IPS DF 4.7 (cell line): Measurements from ENCODE around the gene CHRNA5.
A peak's percentile ranks its signal among the peaks of the same experiment; 100 is the strongest.
"Not testable (repeated sequence)": the region's sequence is repeated elsewhere in the genome, so short reads cannot be mapped to it uniquely, and the experiment has no call there.

Source experiments
- DNase-seq: peaks from one replicate; pipeline ENCODE4 v3.0.0-alpha.2; 2013; ENCODE audit warnings: low spot score; ENCODE audit errors: extremely low read depth

CHRNA5 gene

GRCh38 chr15:78565951-78566774, 843 bp downstream of the CHRNA5 start:
- no peak for DNase-seq

DNA sequence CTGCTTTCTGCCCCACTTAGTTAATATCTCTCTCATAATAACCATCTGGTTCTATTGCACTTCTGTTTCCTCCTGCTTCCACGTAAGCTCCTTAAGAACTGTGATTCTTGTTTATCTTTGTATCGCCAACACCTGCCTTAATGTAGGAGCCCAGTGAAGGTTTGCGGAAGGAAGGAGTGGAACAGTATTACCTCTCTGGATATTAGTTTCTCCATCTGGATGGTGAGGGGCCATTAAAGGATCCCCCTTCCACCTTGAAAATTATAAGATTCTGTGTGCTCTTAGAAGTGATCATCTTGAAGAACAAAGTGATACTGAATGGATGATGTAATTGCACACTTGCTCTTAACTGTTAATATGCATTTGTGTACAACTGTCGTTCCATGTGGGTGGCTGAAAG, 2.2 kb downstream of the CHRNA5 start:
- no peak for DNase-seq

DNA sequence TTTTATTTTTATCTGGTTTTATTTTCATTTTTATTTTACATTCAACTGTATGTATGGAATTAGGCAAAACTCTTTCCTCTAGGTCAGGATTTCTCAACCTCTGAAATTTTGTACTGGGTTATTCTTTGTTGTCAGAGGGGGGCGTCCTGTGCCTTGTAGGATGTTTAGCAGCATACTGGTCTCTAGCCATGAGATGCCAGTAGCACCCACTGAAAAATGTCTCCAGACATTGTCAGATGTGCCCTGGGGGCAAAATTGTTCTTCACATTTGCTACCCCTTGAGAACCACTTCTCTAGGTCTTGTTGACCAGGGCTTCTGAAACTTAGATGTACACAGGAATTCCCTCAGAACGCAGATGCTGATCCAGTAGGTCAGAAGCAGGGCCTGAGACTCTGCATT, 5.4 kb downstream of the CHRNA5 start:
- no peak for DNase-seq

- DNase-seq, result no peak
These were observed 6.1 kb downstream of the CHRNA5 start for GRCh38 chr15:78571382-78571781.

GRCh38 chr15:78573416-78573815, 8.1 kb downstream of the CHRNA5 start:
- no peak for DNase-seq

- no peak for DNase-seq
These were observed 9.6 kb downstream of the CHRNA5 start for GRCh38 chr15:78574944-78575343.

DNA sequence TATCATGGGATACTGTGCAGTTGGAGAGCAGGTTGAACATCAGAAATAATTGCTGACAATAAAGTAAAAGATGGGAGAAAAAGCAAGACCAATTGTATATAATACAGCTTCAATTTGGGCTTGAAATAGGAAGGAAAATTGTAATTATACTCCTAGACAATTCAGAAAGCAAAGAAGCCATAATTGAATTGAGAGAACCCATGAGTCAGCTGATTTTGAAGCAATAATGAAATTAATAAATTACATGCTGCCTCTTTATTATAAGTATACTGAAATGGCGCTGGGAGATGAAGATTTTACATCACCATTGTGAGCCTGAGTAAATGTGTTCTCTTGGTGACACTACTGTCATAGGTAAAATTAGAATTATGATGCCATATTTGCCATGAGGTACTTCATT, 32.3 kb downstream of the CHRNA5 start:
- DNase-seq, result no peak

DNA sequence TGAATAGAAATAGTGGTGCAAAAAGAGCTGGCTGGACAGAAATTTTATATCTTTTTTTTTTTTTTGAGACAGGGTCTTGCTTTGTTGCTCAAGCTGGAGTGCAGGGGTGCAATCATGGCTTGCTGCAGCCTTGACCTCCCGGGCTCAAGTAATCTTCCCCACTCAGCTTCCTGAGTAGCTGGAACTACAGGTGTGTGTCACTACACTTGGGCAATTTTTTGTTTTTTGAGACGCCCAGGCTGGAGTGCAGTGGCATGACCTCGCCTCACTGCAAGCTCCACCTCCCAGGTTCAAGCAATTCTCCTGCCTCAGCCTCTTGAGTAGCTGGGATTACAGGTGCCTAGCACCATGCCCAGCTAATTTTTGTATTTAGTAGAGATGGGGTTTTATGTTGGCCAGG, 33.0 kb downstream of the CHRNA5 start:
- no peak for DNase-seq

DNA sequence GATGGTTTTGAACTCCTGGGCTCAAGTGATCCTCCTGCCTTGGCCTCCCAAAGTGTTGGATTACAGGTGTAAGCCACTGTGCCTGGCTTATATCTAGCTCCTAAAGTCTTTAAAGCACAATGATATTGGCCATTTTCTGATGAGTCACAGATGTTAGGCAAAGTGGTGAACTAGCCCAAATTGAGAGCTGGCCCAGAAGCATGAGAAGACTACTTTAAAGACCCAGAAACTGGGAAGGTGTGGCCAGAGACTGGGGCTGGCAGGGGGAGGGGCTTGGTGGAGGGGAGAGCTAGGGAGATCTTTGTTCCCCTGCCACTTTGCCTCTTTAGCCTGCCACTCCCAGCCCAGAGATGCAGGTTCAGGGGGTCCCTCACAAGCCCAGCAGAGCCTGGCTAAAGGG, 33.9 kb downstream of the CHRNA5 start:
- DNase-seq, result no peak

- DNase-seq, result no peak
These were observed 38.1 kb downstream of the CHRNA5 start for GRCh38 chr15:78603467-78603866.

- no peak for DNase-seq
These were observed 39.1 kb downstream of the CHRNA5 start for GRCh38 chr15:78604420-78604819.

- DNase-seq, result no peak
These were observed 39.9 kb downstream of the CHRNA5 start for GRCh38 chr15:78605201-78605600.

DNA sequence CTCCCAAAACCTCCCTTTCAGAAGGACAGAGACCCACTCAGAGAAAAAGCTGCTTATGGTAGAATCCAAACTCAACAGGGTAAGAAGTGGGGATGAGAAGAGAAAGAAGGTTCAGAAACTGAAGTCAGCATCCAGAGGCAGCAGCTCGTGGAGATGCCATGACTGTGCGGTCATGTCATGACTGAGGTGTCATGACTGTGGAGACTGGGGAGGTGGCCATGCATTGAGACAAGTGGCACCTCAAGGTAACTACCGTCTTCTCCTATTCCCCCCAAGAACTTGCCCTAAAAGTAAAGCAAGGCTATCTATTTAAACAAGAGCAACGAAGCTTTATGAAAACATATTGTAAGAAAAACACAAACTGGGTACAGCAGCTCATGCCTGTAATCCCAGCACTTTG, 40.4 kb downstream of the CHRNA5 start:
- no peak for DNase-seq

DNA sequence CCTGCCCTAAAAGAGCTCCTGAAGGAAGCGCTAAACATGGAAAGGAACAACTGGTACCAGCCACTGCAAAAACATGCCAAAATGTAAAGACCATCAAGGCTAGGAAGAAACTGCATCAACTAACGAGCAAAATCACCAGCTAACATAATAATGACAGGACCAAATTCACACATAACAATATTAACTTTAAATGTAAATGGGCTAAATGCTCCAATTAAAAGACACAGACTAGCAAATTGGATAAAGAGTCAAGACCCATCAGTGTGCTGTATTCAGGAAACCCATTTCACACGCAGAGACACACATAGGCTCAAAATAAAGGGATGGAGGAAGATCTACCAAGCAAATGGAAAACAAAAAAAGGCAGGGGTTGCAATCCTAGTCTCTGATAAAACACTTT, 44.2 kb downstream of the CHRNA5 start:
- DNase-seq, result not testable (repeated sequence)

DNA sequence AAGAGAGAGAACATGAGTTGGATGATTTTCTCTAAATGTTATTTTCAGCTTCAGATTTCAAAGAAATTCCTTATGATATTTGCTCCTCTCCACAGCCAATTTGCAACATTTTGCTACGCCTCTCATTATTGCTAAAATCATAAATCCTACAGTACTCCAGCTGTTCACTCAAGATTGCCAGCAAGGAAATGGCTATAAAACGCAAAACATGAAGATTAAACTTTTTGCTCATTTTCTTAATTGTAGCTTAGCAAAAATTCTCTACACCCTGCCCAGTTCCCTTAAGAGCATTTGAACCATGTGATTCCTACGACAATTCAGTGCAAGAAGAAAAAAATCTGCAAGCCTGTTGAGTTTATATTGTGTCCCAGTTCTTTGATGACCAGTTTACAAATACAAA, 48.7 kb downstream of the CHRNA5 start:
- no peak for DNase-seq

DNA sequence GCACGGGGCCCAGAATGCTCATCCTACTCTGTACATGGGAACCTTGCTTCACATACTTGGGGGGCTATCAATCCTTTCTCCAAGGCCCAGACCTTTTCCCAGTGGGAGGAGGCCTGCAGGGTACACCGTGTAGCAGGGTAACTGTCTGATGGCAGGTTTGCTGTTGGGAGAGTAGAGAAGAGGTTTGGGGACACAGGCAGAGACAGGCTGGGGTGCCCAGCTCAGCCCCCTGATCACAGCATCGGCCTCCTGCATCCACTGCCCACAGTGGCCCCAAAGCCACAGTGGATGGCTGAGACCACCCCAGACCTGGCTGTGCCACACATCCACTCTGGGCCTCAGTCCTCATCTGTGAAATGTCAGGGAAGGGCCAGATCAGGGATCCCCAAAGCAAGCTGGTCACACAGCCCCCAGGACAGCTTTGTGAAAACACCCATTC, 49.9 kb downstream of the CHRNA5 start:
- no peak for DNase-seq

DNA sequence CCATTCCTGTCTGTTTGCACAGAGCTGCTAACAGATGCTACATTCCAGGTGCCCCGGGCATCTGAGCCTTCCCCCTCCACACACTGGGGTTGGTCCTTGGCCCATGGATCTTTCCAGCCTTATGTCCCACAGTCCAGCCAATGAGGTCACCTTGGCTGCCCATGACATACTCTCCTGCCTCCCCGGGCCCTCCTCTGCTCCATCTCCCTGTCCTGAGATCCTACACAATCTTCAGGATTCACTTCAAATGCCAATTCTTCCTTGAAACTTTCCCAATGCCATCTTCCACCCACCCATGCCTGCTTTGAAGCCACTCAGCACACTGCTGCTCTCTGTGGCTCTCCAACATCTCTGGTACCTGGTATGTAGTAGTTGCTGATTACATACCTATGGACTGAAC, 51.2 kb downstream of the CHRNA5 start:
- no peak for DNase-seq

DNA sequence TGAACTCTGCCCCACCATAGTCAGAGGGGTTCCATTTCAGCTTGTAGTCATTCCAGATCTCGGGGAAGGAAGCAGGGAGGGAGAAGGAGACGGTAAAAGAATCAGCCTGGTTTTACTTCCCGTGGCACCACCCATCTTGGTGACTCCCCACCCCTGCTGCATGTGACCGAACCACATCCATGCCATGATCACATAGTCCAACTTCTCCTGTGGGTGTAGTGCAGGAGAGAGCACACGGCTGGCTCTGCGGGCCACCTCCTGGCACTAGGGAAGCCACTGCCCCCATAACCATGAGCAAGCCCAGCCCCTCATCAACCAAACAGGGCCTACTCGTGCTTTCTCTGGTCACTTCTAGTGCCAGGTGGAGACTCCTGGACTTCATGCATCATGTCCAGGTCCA, 51.8 kb downstream of the CHRNA5 start:
- DNase-seq, result no peak

- no peak for DNase-seq
These were observed 52.2 kb downstream of the CHRNA5 start for GRCh38 chr15:78617516-78617915.

DNA sequence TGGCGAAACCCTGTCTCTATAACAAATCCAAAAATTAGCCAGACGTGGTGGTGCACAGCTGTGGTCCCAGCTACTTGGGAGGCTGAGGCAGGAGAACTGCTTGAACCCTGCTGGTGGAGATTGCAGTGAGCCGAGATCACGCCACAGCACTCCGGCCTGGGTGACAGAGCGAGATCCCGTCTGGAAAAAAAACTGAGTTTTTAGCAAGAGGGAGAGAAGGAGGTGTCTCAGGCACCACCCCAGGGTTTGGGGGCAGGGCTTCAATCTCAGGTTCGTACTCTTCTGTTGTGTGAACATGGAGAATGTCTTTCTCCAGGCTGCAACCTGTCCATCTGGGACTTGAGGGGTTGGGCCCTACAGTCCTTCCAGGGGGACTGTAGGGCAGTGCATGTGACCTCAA, 52.7 kb downstream of the CHRNA5 start:
- DNase-seq, result no peak

- DNase-seq, result peak; percentile 79
These were observed 53.2 kb downstream of the CHRNA5 start for GRCh38 chr15:78618490-78618934.

- DNase-seq, result no peak
These were observed 54.0 kb downstream of the CHRNA5 start for GRCh38 chr15:78619022-78619950.
